KMS-11 (cell line): ENCODE results near the gene NELFA.

Experiments
- H2AFZ ChIP-seq: fragments of 200-600 bp; sonication (generic); 2 replicates; pipeline ENCODE4 v1.6.1; 2016; ENCODE audit warnings: antibody characterized with exemption, mixed run types, low read depth
- H3K27ac ChIP-seq: fragments of 200-600 bp; sonication (generic); 2 replicates; pipeline ENCODE4 v1.6.1; 2016; ENCODE audit warnings: mild to moderate bottlenecking, mixed run types
- H3K27me3 ChIP-seq: fragments of 200-600 bp; sonication (generic); 2 replicates; pipeline ENCODE4 v1.6.1; 2017; ENCODE audit warnings: mild to moderate bottlenecking, low read depth, mixed run types, moderate library complexity; ENCODE audit not compliant: insufficient read depth
- H3K36me3 ChIP-seq: fragments of 200-600 bp; sonication (generic); 2 replicates; pipeline ENCODE4 v1.6.1; 2017; ENCODE audit warnings: mild to moderate bottlenecking, mixed run types; ENCODE audit not compliant: insufficient read depth
- H3K4me1 ChIP-seq: fragments of 200-600 bp; sonication (generic); 2 replicates; pipeline ENCODE4 v1.6.1; 2016; ENCODE audit warnings: mild to moderate bottlenecking, low read depth, mixed run types; ENCODE audit not compliant: poor library complexity, severe bottlenecking
- H3K4me2 ChIP-seq: fragments of 200-600 bp; sonication (generic); 2 replicates; pipeline ENCODE4 v1.7.0; 2016; ENCODE audit warnings: mild to moderate bottlenecking, mixed run types
- H3K4me3 ChIP-seq: fragments of 200-600 bp; sonication (generic); IDR thresholded peaks from 2 replicates; pipeline ENCODE4 v1.6.1; 2017; ENCODE audit warnings: low read depth, low read length, mixed read lengths; ENCODE audit not compliant: insufficient read depth
- H3K79me2 ChIP-seq: fragments of 200-600 bp; sonication (generic); 2 replicates; pipeline ENCODE4 v1.6.1; 2016; ENCODE audit warnings: low read depth, mixed run types; ENCODE audit not compliant: insufficient read depth
- H3K9ac ChIP-seq: fragments of 200-600 bp; sonication (generic); 2 replicates; pipeline ENCODE4 v1.6.1; 2016; ENCODE audit warnings: mild to moderate bottlenecking, mixed run types
- H4K20me1 ChIP-seq: fragments of 200-600 bp; sonication (generic); 2 replicates; pipeline ENCODE4 v1.6.1; 2016; ENCODE audit warnings: mild to moderate bottlenecking, mixed run types; ENCODE audit not compliant: insufficient read depth
- CTCF ChIP-seq: fragments of 200-600 bp; sonication (generic); conservative IDR thresholded peaks from 2 replicates; pipeline ENCODE4 v1.6.1; 2017; ENCODE audit warnings: low read depth, mild to moderate bottlenecking, antibody characterized with exemption, low read length, moderate library complexity, mixed read lengths

NELFA gene

GRCh38 chr4:2008921-2009650, at the start of gene NELFA:
Gene NELFA, minus strand, starts transcription at chr4:2008974. Its CDS starts 15 bp downstream, at chr4:2008959.
- TF ChIP-seq CTCF, result no peak
- H3K4me3 ChIP-seq, result peak within 1 kb of the TSS; percentile 57
- peak within 1 kb of the TSS; percentile 99 for H3K27ac ChIP-seq
- H3K4me1 ChIP-seq, result peaks cover 10% of the 10 kb centered on the region
- H3K9ac ChIP-seq, result peak within 1 kb of the TSS; percentile 96
- H4K20me1 ChIP-seq, result no peaks in the 10 kb centered on the region
- peak within 1 kb of the TSS; percentile 73 for H2AFZ ChIP-seq
- peaks cover 30% of the 10 kb centered on the region for H3K79me2 ChIP-seq
- no peaks in the 10 kb centered on the region for H3K27me3 ChIP-seq
- peak within 1 kb of the TSS; percentile 51; the same call in 1 of the 2 replicates for H3K4me2 ChIP-seq
- no peaks in the 10 kb centered on the region for H3K36me3 ChIP-seq

- no peaks in the 10 kb centered on the region for H3K79me2 ChIP-seq
- H3K4me3 ChIP-seq, result no peak overlapping the region
- no peak overlapping the region for H3K27ac ChIP-seq
- no peak for TF ChIP-seq CTCF
- no peaks in the 10 kb centered on the region for H3K36me3 ChIP-seq
- H2AFZ ChIP-seq, result no peak overlapping the region
- no peaks in the 10 kb centered on the region for H4K20me1 ChIP-seq
- H3K27me3 ChIP-seq, result no peaks in the 10 kb centered on the region
- H3K9ac ChIP-seq, result no peak overlapping the region
- no peaks in the 10 kb centered on the region for H3K4me1 ChIP-seq
- H3K4me2 ChIP-seq, result no peak overlapping the region
Measured at GRCh38 chr4:2057382-2058065, 48.8 kb upstream of the NELFA start.

- no peaks in the 10 kb centered on the region for H3K27me3 ChIP-seq
- no peak overlapping the region for H3K4me3 ChIP-seq
- no peak overlapping the region for H3K4me2 ChIP-seq
- H3K4me1 ChIP-seq, result no peaks in the 10 kb centered on the region
- no peaks in the 10 kb centered on the region for H3K79me2 ChIP-seq
- no peak overlapping the region for H2AFZ ChIP-seq
- H3K9ac ChIP-seq, result no peak overlapping the region
- H3K27ac ChIP-seq, result no peak overlapping the region
- TF ChIP-seq CTCF, result no peak
- H4K20me1 ChIP-seq, result no peaks in the 10 kb centered on the region
- no peaks in the 10 kb centered on the region for H3K36me3 ChIP-seq
Measured at GRCh38 chr4:2054217-2054616, 45.4 kb upstream of the NELFA start.

- Histone ChIP-seq H3K79me2 (no peaks in the 10 kb centered on the region), H3K36me3 (no peaks in the 10 kb centered on the region), H3K4me2 (no peak overlapping the region), H3K27ac (no peak overlapping the region), H3K4me3 (no peak overlapping the region), H4K20me1 (no peaks in the 10 kb centered on the region), H2AFZ (no peak overlapping the region), H3K27me3 (no peaks in the 10 kb centered on the region), H3K4me1 (no peaks in the 10 kb centered on the region), H3K9ac (no peak overlapping the region)
- no peak for TF ChIP-seq CTCF
Measured at GRCh38 chr4:2051086-2051485, 42.3 kb upstream of the NELFA start.
